Caki2 (cell line): ENCODE data around the gene FREM2. TPM values are rescaled to one million over a fixed set of nuclear protein-coding genes. Genes with fewer than 3 reads are reported as not detected.
A peak's percentile ranks its signal among the peaks of the same experiment; 100 is the strongest.

Experiments used
- DNase-seq: peaks from one replicate; pipeline ENCODE4 v3.0.0-alpha.2; 2015; ENCODE audit warnings: low read depth
- in situ Hi-C: cut with HindIII; loops from 2 replicates; pipeline ENCODE4 v1.10.0; 2016; ENCODE audit warnings: low sequenced_read_pairs, low pct_unique_long_range_greater_than_20kb, mixed read lengths
- total RNA-seq: library from RNA; depleted of rRNA; stranded (reverse); fragments of >200 nt; shearing (Covaris generic); gene quantifications from 2 replicates; pipeline ENCODE4 v1.2.3, GENCODE V29; 2014; ENCODE audit warnings: low replicate concordance

The FREM2 gene
- total RNA-seq, 1 experiment from 2014 or later, result 0.14 TPM

- no peak for DNase-seq
- in situ Hi-C loops, result no loop called here
These were observed 175.6 kb downstream of the FREM2 start for GRCh38 chr13:38862443-38862842.

DNA sequence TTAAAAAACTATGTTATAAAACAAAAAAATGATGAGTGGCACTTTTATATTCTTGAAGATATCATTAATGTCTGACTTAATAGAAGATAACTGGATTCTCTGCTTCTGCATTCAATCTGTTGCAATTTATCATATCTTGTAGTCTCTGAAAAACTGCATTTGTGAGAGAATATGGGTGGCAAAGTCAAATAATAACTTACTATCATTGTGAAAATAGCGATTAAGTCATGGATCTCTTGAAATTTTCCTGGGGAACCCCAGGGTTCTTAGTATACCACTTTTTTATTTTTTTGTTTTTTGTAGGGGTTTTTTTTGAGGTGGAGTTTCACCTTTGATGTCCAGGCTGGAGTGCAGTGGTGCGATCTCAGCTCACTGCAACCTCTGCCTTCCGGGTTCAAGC is 176.7 kb downstream of the FREM2 start:
- in situ Hi-C loops, result no loop called here

DNA sequence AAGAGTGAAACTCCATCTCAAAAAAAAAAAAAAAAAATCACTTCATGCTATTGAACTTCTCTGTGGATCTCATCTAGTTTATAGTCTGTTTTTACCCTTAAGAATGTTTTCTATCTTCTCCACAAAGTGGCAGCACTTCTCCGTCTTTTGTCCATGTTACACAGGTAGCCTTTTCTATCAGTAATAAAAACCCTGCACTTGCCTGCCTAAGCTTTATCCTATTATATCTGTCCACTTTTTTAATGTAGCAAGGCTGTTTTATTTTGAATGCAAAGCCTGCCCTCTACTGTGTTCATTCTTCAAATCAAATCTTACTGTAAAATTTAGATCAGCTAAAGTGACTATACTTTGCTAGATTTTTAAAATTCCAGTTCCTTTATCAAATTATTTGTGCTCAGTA is 179.8 kb downstream of the FREM2 start:
- peak; percentile 21 for DNase-seq
- in situ Hi-C loops, result no loop called here

More for the DNA sequence above, 176.7 kb downstream of the FREM2 start:
- no peak for DNase-seq

- in situ Hi-C loops, result no loop called here
- no peak for DNase-seq
These were observed 181.5 kb downstream of the FREM2 start for GRCh38 chr13:38868399-38868798.

GRCh38 chr13:38868870-38869269 is 182.0 kb downstream of the FREM2 start:
- no peak for DNase-seq
- in situ Hi-C loops, result no loop called here

DNA sequence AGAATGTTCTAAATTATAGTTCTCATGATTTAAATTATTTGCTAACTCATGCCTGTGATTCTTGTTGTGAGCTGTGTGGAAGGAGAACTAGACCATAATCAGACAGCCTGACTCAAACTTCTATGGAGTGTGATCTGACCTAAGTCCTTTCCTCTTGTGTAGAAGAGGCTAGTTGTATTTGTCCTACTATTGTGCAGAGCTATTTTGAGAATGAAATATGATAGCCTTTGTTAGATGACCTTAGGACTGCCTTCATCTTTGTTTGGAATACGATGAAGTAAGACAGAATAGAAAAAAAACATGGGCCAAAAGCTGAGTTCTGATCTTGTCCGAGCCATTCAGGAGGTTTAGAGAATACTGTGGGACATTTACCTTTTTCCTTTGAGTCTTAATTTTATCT is 184.4 kb downstream of the FREM2 start:
- no peak for DNase-seq
- in situ Hi-C loops, result no loop called here

DNA sequence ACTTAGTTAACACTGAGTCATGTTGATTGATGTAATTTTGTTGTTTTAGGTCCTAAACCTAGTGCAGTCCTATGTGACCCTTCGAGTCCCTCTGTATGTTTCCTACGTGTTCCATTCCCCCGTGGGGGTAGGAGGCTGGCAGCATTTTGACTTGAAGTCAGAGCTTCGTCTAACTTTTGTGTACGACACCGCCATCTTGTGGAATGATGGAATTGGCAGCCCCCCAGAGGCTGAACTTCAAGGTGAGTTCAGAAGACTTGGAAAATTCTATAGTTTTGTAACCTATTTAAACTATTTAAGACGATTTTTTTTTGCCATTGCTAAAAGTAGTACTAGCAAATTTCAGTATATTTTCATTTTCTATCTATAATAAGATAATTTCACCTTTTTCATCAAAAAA is 185.8 kb downstream of the FREM2 start:
- in situ Hi-C loops, result no loop called here
- DNase-seq, result no peak

DNA sequence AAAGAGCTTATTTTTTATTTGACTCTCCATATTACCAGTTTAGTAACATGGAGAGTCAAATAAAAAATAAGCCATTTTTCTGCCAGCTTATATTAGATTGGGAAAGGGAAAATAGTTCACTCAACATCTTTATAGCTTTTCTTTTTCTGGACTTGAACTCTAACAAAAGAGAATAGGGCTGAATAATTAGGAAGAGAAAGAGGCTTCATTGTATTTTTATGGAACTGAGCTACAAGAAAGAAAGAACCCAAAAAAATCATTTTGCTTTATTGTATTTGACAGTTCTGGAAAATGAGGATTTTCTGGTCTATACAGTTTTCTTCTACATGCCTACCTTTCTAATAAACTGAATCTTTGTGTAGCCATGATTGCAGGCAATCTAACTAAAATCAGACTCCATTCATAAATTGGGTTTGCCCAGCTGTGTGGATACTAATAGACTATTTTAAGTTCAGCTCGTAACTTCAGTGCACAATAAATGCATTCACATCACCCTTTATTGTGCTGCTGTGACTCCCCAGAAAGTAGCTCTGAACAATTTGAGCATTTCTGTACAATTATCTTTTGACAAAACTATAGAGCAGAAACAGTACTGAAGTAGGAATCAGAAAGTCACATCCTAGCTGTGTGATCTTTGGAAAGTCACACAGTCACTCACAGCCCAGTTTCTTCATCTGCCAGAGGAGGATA is 188.5 kb downstream of the FREM2 start:
- no peak for DNase-seq
- in situ Hi-C loops, result no loop called here

DNA sequence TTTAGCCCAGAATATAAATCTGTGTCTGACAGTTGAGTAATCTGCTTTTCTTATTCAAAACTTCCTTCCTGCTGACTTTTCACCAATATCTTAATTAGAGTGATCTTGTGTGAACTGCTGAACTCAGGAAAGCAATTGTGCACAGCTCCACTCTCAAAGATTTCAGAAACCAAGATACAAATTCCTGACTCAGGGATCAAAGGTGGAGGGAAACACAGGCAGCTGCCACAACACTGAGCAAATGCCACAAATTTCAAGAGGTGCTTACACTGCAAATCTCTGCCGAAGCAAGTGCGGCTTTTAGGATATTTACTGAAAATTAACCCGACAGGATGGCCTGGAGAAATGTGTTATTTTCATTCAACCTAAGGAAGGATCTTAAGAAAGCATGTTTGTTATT is 192.4 kb downstream of the FREM2 start:
- in situ Hi-C loops, result no loop called here
- DNase-seq, result peak; percentile 36

GRCh38 chr13:38879786-38880185 is 192.9 kb downstream of the FREM2 start:
- no peak for DNase-seq
- in situ Hi-C loops, result no loop called here

DNA sequence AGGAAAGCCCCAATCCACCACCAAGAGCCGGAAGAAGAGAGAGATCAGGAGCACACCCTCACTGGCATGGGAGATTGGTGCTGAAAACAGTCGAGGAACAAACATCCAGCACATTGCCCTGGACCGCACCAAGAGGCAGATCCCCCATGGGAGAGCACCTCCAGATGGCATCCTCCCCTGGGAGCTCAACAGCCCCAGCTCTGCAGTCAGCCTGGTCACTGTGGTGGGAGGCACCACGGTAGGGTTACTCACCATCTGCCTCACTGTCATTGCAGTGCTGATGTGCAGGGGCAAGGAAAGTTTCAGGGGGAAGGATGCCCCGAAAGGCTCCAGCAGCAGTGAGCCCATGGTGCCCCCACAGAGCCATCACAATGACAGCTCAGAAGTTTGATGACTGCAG is 193.5 kb downstream of the FREM2 start:
- in situ Hi-C loops, result no loop called here
- no peak for DNase-seq

- in situ Hi-C loops, result no loop called here
- DNase-seq, result peak; percentile 80
These were observed 196.9 kb downstream of the FREM2 start for GRCh38 chr13:38883783-38884182.

GRCh38 chr13:38888309-38888708 is 201.4 kb downstream of the FREM2 start:
- in situ Hi-C loops, result no loop called here
- DNase-seq, result peak; percentile 53

- no peak for DNase-seq
- in situ Hi-C loops, result no loop called here
These were observed 208.2 kb downstream of the FREM2 start for GRCh38 chr13:38895075-38895474.

DNA sequence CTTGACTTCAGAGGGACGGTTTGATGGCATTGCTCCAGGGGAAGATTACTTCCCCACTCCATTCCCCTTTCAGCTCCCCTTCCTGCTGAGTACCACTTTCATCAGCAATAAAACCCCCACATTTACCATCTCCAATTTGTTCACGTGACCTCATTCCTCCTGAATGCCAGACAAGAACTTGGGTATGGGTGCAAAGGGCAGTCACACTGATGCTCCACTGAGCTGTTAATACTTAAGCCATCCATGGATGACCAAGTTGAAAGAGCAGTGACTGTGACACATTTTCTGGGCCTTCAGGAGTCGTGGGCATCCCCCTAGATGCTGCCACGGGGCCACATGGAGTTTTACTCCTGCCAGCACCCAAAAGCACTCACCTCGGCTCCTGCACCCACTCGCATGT is 210.6 kb downstream of the FREM2 start:
- in situ Hi-C loops, result no loop called here
- DNase-seq, result peak; percentile 56

DNA sequence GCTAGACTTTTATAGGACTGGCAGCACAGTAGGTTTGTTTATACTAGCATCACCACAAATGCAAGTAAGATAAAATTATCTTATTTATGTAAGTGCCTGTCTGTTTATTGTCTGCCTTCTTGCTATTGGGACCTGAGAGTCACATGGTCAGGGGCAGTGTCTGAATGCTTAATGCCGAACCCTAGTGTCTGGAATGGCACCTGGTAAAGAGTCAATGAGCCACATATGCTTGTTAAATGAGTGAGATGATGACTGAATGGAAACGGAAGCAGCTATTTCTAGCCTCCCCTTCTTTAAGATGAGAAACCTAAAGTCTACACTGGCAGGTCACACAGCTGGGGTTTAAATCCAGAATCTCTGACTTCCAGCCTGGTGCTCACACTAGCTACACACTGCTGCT is 211.6 kb downstream of the FREM2 start:
- DNase-seq, result no peak
- in situ Hi-C loops, result no loop called here

DNA sequence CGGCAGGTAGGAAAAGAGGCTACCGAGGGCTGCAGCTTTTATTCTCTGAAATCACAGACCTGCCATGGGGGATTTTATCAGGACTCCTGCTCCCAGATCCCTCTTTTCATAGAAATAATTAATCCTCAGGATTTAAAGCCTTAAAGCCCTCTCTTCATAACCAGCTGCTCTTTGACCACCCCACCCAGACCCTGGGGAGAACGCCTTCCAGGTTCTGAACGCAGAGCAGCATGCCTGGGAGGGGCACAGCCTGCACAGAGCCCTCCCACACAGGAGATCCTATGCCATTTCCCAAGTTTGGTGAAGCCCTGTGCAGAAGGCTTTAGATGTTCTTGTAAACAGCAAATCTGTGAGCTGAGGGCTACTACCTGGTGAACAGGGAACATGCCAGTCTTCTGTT is 212.7 kb downstream of the FREM2 start:
- in situ Hi-C loops, result no loop called here
- DNase-seq, result no peak

DNA sequence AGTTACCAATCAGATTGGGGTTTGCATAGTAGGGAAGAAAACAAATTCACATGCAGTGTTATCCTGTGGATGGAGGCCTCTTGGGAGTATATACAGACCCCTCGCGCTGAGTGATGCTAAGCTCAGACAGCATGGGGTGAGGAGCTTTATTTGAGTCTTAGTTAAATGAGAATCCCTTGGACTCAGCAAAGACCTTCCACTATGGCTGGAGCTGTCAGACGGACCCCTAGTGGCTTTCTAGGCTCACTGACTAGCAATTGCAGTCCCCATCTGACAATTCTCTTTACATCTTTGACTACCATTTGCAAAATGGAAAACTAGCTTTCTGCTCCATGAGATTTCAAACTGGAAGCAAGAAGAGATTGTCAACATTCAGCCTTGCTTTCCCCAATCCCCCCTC is 213.3 kb downstream of the FREM2 start:
- in situ Hi-C loops, result no loop called here
- no peak for DNase-seq

GRCh38 chr13:38902551-38902950 is 215.7 kb downstream of the FREM2 start:
- in situ Hi-C loops, result no loop called here
- no peak for DNase-seq

DNA sequence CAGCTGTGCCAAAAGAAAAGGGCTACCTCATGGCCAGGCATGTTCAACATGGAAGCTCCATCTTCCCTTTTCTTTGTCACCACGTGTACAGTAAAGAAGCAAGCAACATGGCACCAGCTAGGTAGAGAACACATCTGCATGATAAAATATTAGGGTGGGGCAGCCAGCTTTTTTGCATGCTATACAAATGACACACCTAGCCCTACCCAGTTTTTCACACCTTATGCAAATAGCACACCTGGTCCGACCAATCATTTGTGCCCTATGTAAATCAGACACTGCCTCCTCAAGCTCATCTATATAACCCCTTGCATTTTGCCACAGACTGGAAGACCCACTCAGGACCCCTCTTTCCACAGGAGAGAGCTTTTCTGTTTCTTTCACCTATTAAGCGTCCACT is 218.2 kb downstream of the FREM2 start:
- in situ Hi-C loops, result no loop called here
- no peak for DNase-seq

DNA sequence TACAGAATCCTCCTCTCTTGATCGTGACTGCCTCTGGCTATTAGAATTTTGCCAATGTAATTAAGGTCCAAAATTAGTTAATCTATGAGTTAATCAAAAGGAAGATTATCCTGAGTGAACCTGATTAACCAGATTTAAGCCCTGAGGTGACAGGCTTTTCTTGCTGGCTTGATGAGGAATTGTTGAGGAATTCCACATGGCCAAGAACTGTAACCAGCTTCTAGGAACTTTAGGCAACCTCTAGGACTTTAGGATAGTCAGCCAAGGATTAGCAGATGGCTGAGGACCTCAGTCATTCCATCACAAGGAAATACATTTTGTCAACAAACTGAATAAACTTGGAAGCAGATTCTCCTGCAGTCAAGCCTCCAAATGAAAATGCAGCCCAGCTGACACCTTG is 219.0 kb downstream of the FREM2 start:
- DNase-seq, result no peak
- in situ Hi-C loops, result no loop called here
